GM23338 (cell line): ENCODE results near the gene TEKTIP1. TPM values are rescaled to one million over a fixed set of nuclear protein-coding genes. Genes with fewer than 3 reads are reported as not detected.
A peak's percentile ranks its signal among the peaks of the same experiment; 100 is the strongest.

ENCODE experiments used
- ATAC-seq: fragments of 200-7000 bp; cut with Tn5 transposase; 3 replicates; pipeline ENCODE4 v1.9.1; 2020
- DNase-seq: peaks from one replicate; pipeline ENCODE4 v3.0.0-alpha.2; 2015; ENCODE audit warnings: low spot score
- H2AFZ ChIP-seq: fragments of 200-600 bp; sonication (generic); 2 replicates; pipeline ENCODE4 v1.8.0; 2016; ENCODE audit warnings: antibody characterized with exemption, mild to moderate bottlenecking, moderate library complexity
- H3F3A ChIP-seq: fragments of 200-600 bp; sonication (generic); replicated peaks from 2 replicates; pipeline ENCODE4 v1.8.0; 2017; ENCODE audit warnings: antibody characterized with exemption, mixed run types, low read depth
- H3K27ac ChIP-seq: fragments of 200-600 bp; sonication (generic); 2 replicates; pipeline ENCODE4 v1.6.1; 2016; ENCODE audit warnings: low read depth
- H3K27me3 ChIP-seq: fragments of 200-600 bp; sonication (generic); 2 replicates; pipeline ENCODE4 v1.8.0; 2016; ENCODE audit warnings: mild to moderate bottlenecking, mixed run types, moderate library complexity; ENCODE audit not compliant: insufficient read depth
- H3K36me3 ChIP-seq: fragments of 200-600 bp; sonication (generic); 2 replicates; pipeline ENCODE4 v1.8.0; 2016; ENCODE audit warnings: mild to moderate bottlenecking; ENCODE audit not compliant: insufficient read depth
- H3K4me1 ChIP-seq: fragments of 200-600 bp; sonication (generic); 2 replicates; pipeline ENCODE4 v1.8.0; 2016; ENCODE audit warnings: mild to moderate bottlenecking, moderate library complexity; ENCODE audit not compliant: insufficient read depth
- H3K4me2 ChIP-seq: fragments of 200-600 bp; sonication (generic); 2 replicates; pipeline ENCODE4 v1.7.1; 2017; ENCODE audit warnings: mixed run types
- H3K4me3 ChIP-seq: fragments of 200-600 bp; sonication (generic); 2 replicates; pipeline ENCODE4 v1.6.1; 2016; ENCODE audit warnings: mixed run types
- H3K79me2 ChIP-seq: fragments of 200-600 bp; sonication (generic); replicated peaks from 2 replicates; pipeline ENCODE4 v1.8.0; 2017; ENCODE audit warnings: mild to moderate bottlenecking; ENCODE audit not compliant: insufficient read depth
- H3K9me2 ChIP-seq: fragments of 200-600 bp; sonication (generic); 2 replicates; pipeline ENCODE4 v1.8.0; 2017; ENCODE audit not compliant: insufficient read depth
- H4K20me1 ChIP-seq: fragments of 200-600 bp; sonication (generic); replicated peaks from 2 replicates; pipeline ENCODE4 v1.8.0; 2017; ENCODE audit warnings: mild to moderate bottlenecking; ENCODE audit not compliant: insufficient read depth
- H3K27ac Mint-ChIP-seq: 2 replicates; pipeline ENCODE4 v1.8.0; 2020; ENCODE audit warnings: inconsistent platforms, mild to moderate bottlenecking, moderate library complexity, mixed read lengths
- H3K27me3 Mint-ChIP-seq: 3 replicates; pipeline ENCODE4 v1.8.0; 2022; ENCODE audit warnings: low read depth, mild to moderate bottlenecking, moderate library complexity, mixed read lengths, inconsistent platforms; ENCODE audit not compliant: insufficient read depth, poor library complexity
- H3K36me3 Mint-ChIP-seq: 3 replicates; pipeline ENCODE4 v1.8.0; 2021; ENCODE audit warnings: low read depth, mild to moderate bottlenecking, inconsistent platforms, moderate library complexity, mixed read lengths
- H3K4me1 Mint-ChIP-seq: 3 replicates; pipeline ENCODE4 v1.8.0; 2020; ENCODE audit warnings: mild to moderate bottlenecking, inconsistent platforms, mixed read lengths
- H3K4me3 Mint-ChIP-seq: 3 replicates; pipeline ENCODE4 v1.8.0; 2021; ENCODE audit warnings: moderate library complexity, mild to moderate bottlenecking, inconsistent platforms, mixed read lengths
- H3K9me3 Mint-ChIP-seq: 3 replicates; pipeline ENCODE4 v1.8.0; 2020; ENCODE audit warnings: moderate library complexity, mild to moderate bottlenecking, inconsistent platforms, mixed read lengths
- CREB1 ChIP-seq: fragments of 250-450 bp; sonication (Bioruptor Pico); IDR thresholded peaks from 2 replicates; pipeline ENCODE4 v1.5.0; 2020; ENCODE audit warnings: low read depth, mild to moderate bottlenecking, moderate library complexity
- CTCF ChIP-seq, 2 experiments: fragments of 200-600 bp in 1 of 2; sonication (generic) in 1 of 2; conservative IDR thresholded peaks; 2 replicates each; pipeline versions ENCODE4 v1.5.1 to v1.6.1; 2016 to 2017; ENCODE audit warnings: antibody characterized with exemption in 2 of 2, low read depth in 2 of 2, mild to moderate bottlenecking in 2 of 2, moderate library complexity in 1 of 2
- ETS1 ChIP-seq: IDR thresholded peaks from 2 replicates; pipeline ENCODE4 v1.6.1; 2016; ENCODE audit warnings: antibody characterized with exemption
- EZH2 ChIP-seq: fragments of 200-600 bp; sonication (generic); IDR thresholded peaks from one replicate; pipeline ENCODE4 v1.8.0; 2017; ENCODE audit warnings: antibody characterized with exemption, mild to moderate bottlenecking, low read depth; ENCODE audit not compliant: unreplicated experiment
- EZH2phosphoT487 ChIP-seq: fragments of 200-600 bp; sonication (generic); IDR thresholded peaks from one replicate; pipeline ENCODE4 v1.8.1; 2018; ENCODE audit warnings: antibody characterized with exemption; ENCODE audit not compliant: unreplicated experiment
- JUNB ChIP-seq: IDR thresholded peaks from one replicate; pipeline ENCODE4 v1.6.1; 2016; ENCODE audit warnings: antibody characterized with exemption; ENCODE audit not compliant: unreplicated experiment
- NANOG ChIP-seq: IDR thresholded peaks from 2 replicates; pipeline ENCODE4 v1.6.1; 2016; ENCODE audit warnings: antibody characterized with exemption, borderline replicate concordance
- POLR2AphosphoS5 ChIP-seq: IDR thresholded peaks from 2 replicates; pipeline ENCODE4 v1.6.1; 2016; ENCODE audit warnings: antibody characterized with exemption, low read depth
- REST ChIP-seq: IDR thresholded peaks from one replicate; pipeline ENCODE4 v1.6.1; 2018; ENCODE audit warnings: antibody characterized with exemption; ENCODE audit not compliant: unreplicated experiment
- STAT1 ChIP-seq: IDR thresholded peaks from one replicate; pipeline ENCODE4 v1.6.1; 2016; ENCODE audit warnings: antibody characterized with exemption; ENCODE audit not compliant: unreplicated experiment
- ZNF114 ChIP-seq: fragments of 250-450 bp; sonication (Bioruptor Pico); IDR thresholded peaks from 2 replicates; pipeline ENCODE4 v1.5.0; 2020; ENCODE audit warnings: mild to moderate bottlenecking, moderate library complexity
- ZNF331 ChIP-seq: fragments of 250-450 bp; sonication (Bioruptor Pico); IDR thresholded peaks from 2 replicates; pipeline ENCODE4 v1.5.0; 2020; ENCODE audit warnings: low read depth, mild to moderate bottlenecking, moderate library complexity
- polyA plus RNA-seq: library from polyadenylated mRNA; unstranded; fragments of >200 nt; fragmentation: Nextera tagmentation; extraction: Ambion mirVana; gene quantifications from 2 replicates; pipeline ENCODE4 v1.2.1, GENCODE V29; 2016
- total RNA-seq: library from RNA; depleted of rRNA; stranded (reverse); fragments of >200 nt; shearing (Covaris generic); gene quantifications from 2 replicates; pipeline ENCODE4 v1.2.3, GENCODE V29; 2014

TEKTIP1 gene
- total and polyA plus RNA-seq, 2 experiments from 2014 or later, result not detected

- H3K79me2 ChIP-seq, result peaks cover 21% of the 10 kb centered on the region
- H3K27me3 Mint-ChIP-seq, result peaks cover 24% of the 10 kb centered on the region
- peaks cover 8% of the 10 kb centered on the region; the same call in 2 of the 3 replicates for H3K36me3 Mint-ChIP-seq
- H3K4me2 ChIP-seq, result peak overlapping the region; percentile 97; the same call in 1 of the 2 replicates
- TF ChIP-seq CTCF (conservative IDR thresholded peaks at IDR 0.05; ENCODE audit: low read depth in 2 of 2) (no peak), EZH2 (no peak), JUNB (no peak), ZNF331 (no peak), POLR2AphosphoS5 (no peak), EZH2phosphoT487 (no peak), NANOG (no peak), STAT1 (no peak), ETS1 (no peak), ZNF114 (CRISPR knock-in tag) (no peak), REST (no peak), CREB1 (no peak)
- peaks cover 15% of the 10 kb centered on the region for H3K4me1 Mint-ChIP-seq
- DNase-seq (no peak), ATAC-seq (no peak)
- no peaks in the 10 kb centered on the region; the same call in 1 of the 2 replicates for H4K20me1 ChIP-seq
- no peaks in the 10 kb centered on the region for H3K27me3 ChIP-seq
- no peak overlapping the region for H2AFZ ChIP-seq
- no peaks in the 10 kb centered on the region for H3K9me2 ChIP-seq
- H3K4me3 ChIP-seq, result peak overlapping the region; percentile 86; the same call in 1 of the 2 replicates
- 0 out of 2 replicates have a peak, but pooled peaks cover 2% of the 10 kb centered on the region for H3F3A ChIP-seq
- H3K4me3 Mint-ChIP-seq, result peak overlapping the region; percentile 82; the same call in 2 of the 3 replicates
- H3K27ac ChIP-seq, result 0 out of 2 replicates have a peak overlapping the region, but pooled peaks have one; percentile 92
- H3K36me3 ChIP-seq, result no peaks in the 10 kb centered on the region
- peaks cover 4% of the 10 kb centered on the region; the same call in 1 of the 3 replicates for H3K9me3 Mint-ChIP-seq
- H3K27ac Mint-ChIP-seq, result peak overlapping the region; percentile 98
- H3K4me1 ChIP-seq, result peaks cover 17% of the 10 kb centered on the region
Observed at GRCh38 chr19:3504735-3505134, 34.2 kb upstream of the TEKTIP1 start.
